ENCODE measurements around the gene CD248. TPM values are rescaled to one million over a fixed set of nuclear protein-coding genes. Genes with fewer than 3 reads are reported as not detected.

The CD248 gene
- total RNA-seq, 1 donor from 2014 or later, result 68.7 TPM

GRCh38 chr11:66272596-66272995 is 44.2 kb downstream of the CD248 start:
- no peak for DNase-seq (ENCODE audit: extremely low spot score, unreplicated experiment)
- Mint-ChIP-seq H3K27ac (ENCODE audit: unreplicated experiment) (no peak overlapping the region), H3K4me1 (ENCODE audit: unreplicated experiment) (peaks cover 20% of the 10 kb centered on the region), H3K27me3 (ENCODE audit: unreplicated experiment) (no peaks in the 10 kb centered on the region), H3K9me3 (ENCODE audit: unreplicated experiment) (no peaks in the 10 kb centered on the region), H3K36me3 (ENCODE audit: unreplicated experiment) (peaks cover 29% of the 10 kb centered on the region), H3K4me3 (ENCODE audit: unreplicated experiment) (no peak overlapping the region)
- no peak for TF ChIP-seq CTCF (IDR thresholded peaks at IDR 0.05)

GRCh38 chr11:66271816-66272215 is 45.0 kb downstream of the CD248 start:
- H3K27me3 Mint-ChIP-seq (ENCODE audit: unreplicated experiment), result no peaks in the 10 kb centered on the region
- H3K4me1 Mint-ChIP-seq (ENCODE audit: unreplicated experiment), result peaks cover 22% of the 10 kb centered on the region
- H3K36me3 Mint-ChIP-seq (ENCODE audit: unreplicated experiment), result peaks cover 29% of the 10 kb centered on the region
- no peak overlapping the region for H3K27ac Mint-ChIP-seq (ENCODE audit: unreplicated experiment)
- no peaks in the 10 kb centered on the region for H3K9me3 Mint-ChIP-seq (ENCODE audit: unreplicated experiment)
- no peak for DNase-seq (ENCODE audit: extremely low spot score, unreplicated experiment)
- no peak for TF ChIP-seq CTCF (IDR thresholded peaks at IDR 0.05)
- H3K4me3 Mint-ChIP-seq (ENCODE audit: unreplicated experiment), result no peak overlapping the region

- peak overlapping the region; percentile 99 for H3K27ac Mint-ChIP-seq (ENCODE audit: unreplicated experiment)
- no peaks in the 10 kb centered on the region for H3K9me3 Mint-ChIP-seq (ENCODE audit: unreplicated experiment)
- H3K27me3 Mint-ChIP-seq (ENCODE audit: unreplicated experiment), result no peaks in the 10 kb centered on the region
- peak overlapping the region; percentile 86 for H3K4me3 Mint-ChIP-seq (ENCODE audit: unreplicated experiment)
- peak; percentile 42 for TF ChIP-seq CTCF (IDR thresholded peaks at IDR 0.05)
- no peak for DNase-seq (ENCODE audit: extremely low spot score, unreplicated experiment)
- H3K4me1 Mint-ChIP-seq (ENCODE audit: unreplicated experiment), result peaks cover 23% of the 10 kb centered on the region
- peaks cover 24% of the 10 kb centered on the region for H3K36me3 Mint-ChIP-seq (ENCODE audit: unreplicated experiment)
Observed at GRCh38 chr11:66268952-66269905, 47.6 kb downstream of the CD248 start.

GRCh38 chr11:66268244-66268951 is 48.4 kb downstream of the CD248 start, which contains the start of gene RAB1B:
Gene RAB1B (plus strand): TSS chr11:66268639. CDS start chr11:66268680, 41 bp downstream.
- Mint-ChIP-seq H3K36me3 (ENCODE audit: unreplicated experiment) (peaks cover 18% of the 10 kb centered on the region), H3K4me1 (ENCODE audit: unreplicated experiment) (peaks cover 23% of the 10 kb centered on the region), H3K27ac (ENCODE audit: unreplicated experiment) (peak within 1 kb of the TSS; percentile 99), H3K27me3 (ENCODE audit: unreplicated experiment) (no peaks in the 10 kb centered on the region), H3K4me3 (ENCODE audit: unreplicated experiment) (peak within 1 kb of the TSS; percentile 86), H3K9me3 (ENCODE audit: unreplicated experiment) (no peaks in the 10 kb centered on the region)
- TF ChIP-seq CTCF (IDR thresholded peaks at IDR 0.05), result no peak
- DNase-seq (ENCODE audit: extremely low spot score, unreplicated experiment), result peak; percentile 100
